HUES64 (cell line): Measurements from ENCODE around the gene C2CD4C. TPM values are rescaled to one million over a fixed set of nuclear protein-coding genes. Genes with fewer than 3 reads are reported as not detected.
A peak's percentile ranks its signal among the peaks of the same experiment; 100 is the strongest.
"Not testable (repeated sequence)": the region's sequence is repeated elsewhere in the genome, so short reads cannot be mapped to it uniquely, and the experiment has no call there.

ENCODE experiments used
- H3K27ac ChIP-seq: 2 replicates; pipeline ENCODE4 v1.7.0; 2013; ENCODE audit warnings: low read depth, low read length, inconsistent platforms
- H3K27me3 ChIP-seq: 2 replicates; pipeline ENCODE4 v1.6.1; 2013; ENCODE audit warnings: mild to moderate bottlenecking, low read length; ENCODE audit not compliant: insufficient read depth
- H3K36me3 ChIP-seq: 2 replicates; pipeline ENCODE4 v1.6.1; 2013; ENCODE audit warnings: mild to moderate bottlenecking, low read length; ENCODE audit not compliant: insufficient read depth
- H3K4me1 ChIP-seq: 2 replicates; pipeline ENCODE4 v1.6.1; 2013; ENCODE audit warnings: mild to moderate bottlenecking, low read length, moderate library complexity; ENCODE audit not compliant: insufficient read depth
- H3K4me3 ChIP-seq: 2 replicates; pipeline ENCODE4 v1.5.1; 2013; ENCODE audit warnings: mild to moderate bottlenecking, low read length, moderate library complexity
- H3K9ac ChIP-seq: 2 replicates; pipeline ENCODE4 v1.6.1; 2013; ENCODE audit warnings: mild to moderate bottlenecking, low read depth, low read length
- H3K9me3 ChIP-seq: 2 replicates; pipeline ENCODE4 v1.6.1; 2013; ENCODE audit warnings: low read depth, low read length; ENCODE audit not compliant: insufficient read depth
- WGBS: fragments of 150-250, 120-280 bp; methylation state at CpG from one replicate; pipeline ENCODE4 v1.1.7; 2013; ENCODE audit warnings: missing lambda C conversion rate; 5-methylcytosine and 5-hydroxymethylcytosine counted together
- polyA plus RNA-seq, 2 experiments: library from polyadenylated mRNA; stranded (reverse); fragments of 50-300 nt; gene quantifications; one replicate each; pipeline ENCODE4 v1.2.3, GENCODE V29; 2013

The C2CD4C gene, protein sequence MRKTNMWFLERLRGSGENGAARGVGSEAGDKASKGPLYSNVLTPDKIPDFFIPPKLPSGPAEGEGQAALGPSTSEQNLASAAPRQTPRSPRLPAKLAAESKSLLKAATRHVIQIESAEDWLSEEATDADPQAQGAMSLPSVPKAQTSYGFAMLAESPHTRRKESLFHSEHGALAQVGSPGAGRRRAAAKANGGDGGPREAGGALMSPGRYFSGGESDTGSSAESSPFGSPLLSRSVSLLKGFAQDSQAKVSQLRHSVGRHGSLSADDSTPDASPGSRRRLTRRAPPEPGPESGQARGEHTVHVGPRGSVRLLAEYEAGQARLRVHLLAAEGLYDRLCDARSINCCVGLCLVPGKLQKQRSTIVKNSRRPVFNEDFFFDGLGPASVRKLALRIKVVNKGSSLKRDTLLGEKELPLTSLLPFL
- 5.7 TPM for polyA plus RNA-seq (2013, experiment 1 of 2)
- polyA plus RNA-seq (2013, experiment 2 of 2) = 5.6 TPM

DNA sequence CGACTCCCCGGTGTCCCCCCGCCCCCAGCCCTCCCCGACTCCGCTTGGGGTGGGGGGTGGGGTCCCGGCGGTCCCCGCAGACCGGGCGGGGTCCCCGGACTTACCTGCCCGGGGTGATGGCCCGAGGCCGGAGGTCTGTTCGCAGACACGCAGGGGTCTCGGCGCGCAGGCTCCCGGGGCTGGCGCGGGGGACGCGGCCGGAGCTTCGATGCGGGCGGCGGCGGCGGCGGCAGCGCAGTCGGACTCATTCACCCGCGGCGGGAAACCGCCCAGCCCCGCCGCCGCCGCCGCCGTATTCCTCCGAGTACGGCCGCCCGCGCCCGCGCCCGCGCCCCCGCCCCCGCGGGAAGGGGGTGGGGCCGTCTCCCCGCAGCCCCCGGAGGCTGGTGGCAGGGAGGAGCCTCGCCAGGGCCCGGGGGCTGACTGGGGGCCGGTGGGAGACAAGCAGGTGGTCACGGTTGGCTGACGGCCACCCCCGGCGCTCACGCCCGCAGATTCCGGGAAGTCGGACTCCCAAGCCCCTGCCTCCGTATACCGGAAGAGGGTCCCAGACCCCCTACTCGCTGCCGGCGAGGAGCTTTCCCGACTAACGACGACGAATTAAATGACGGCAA, at the start of gene C2CD4C:
TSS of gene C2CD4C (minus strand) at position 246 of the 614 bp plus-strand sequence. CDS start 786 bp downstream, outside the sequence.
- Histone ChIP-seq H3K36me3 (no peaks in the 10 kb centered on the region), H3K4me1 (peaks cover 18% of the 10 kb centered on the region), H3K9me3 (no peaks in the 10 kb centered on the region), H3K4me3 (peak within 1 kb of the TSS; percentile 64), H3K27me3 (peaks cover 14% of the 10 kb centered on the region), H3K27ac (peak within 1 kb of the TSS; percentile 49; the same call in 1 of the 2 replicates), H3K9ac (0 out of 2 replicates have a peak within 1 kb of the TSS, but pooled peaks have one; percentile 40)
- WGBS = under 1% methylated on average over 77 of the region's 80 CpGs

DNA sequence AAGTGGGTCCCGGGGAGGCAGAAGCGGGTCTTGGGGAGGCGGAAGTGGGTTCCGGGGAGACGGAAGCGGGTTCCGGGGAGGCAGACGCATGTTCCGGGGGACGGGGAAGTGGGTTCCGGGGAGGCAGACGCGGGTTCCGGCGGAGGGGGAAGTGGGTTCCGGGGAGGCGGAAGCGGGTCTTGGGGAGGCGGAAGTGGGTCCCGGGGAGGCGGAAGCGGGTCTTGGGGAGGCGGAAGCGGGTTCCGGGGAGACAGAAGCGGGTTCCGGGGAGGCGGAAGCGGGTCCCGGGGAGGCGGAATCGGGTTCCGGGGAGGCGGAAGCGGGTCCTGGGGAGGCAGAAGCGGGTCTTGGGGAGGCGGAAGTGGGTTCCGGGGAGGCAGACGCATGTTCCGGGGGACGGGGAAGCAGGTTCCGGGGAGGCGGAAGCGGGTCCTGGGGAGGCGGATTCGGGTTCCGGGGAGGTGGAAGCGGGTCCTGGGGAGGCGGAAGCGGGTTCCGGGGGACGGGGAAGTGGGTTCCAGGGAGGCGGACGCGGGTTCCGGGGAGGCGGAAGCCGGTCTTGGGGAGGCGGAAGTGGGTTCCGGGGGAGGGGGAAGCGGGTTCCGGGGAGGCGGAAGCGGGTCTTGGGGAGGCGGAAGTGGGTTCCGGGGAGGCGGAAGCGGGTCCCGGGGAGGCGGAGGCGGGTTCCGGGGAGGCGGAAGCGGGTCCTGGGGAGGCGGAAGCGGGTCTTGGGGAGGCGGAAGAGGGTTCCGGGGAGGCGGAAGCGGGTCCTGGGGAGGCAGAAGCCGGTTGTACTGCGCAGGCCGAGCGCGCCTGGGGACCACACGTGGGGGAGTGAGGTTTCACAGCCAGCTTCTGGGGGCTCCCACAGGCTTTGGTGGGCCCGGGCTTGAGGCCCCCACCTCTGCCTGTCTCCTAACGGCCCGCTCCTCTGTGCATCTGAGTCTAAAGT, 49.4 kb upstream of the C2CD4C start:
- Histone ChIP-seq H3K27me3 (peaks cover 21% of the 10 kb centered on the region), H3K36me3 (no peaks in the 10 kb centered on the region), H3K9me3 (no peaks in the 10 kb centered on the region), H3K4me3 (no peak overlapping the region), H3K4me1 (no peaks in the 10 kb centered on the region), H3K27ac (no peak overlapping the region), H3K9ac (no peak overlapping the region)
- WGBS = 97% methylated on average over 89 of the region's 89 CpGs

DNA sequence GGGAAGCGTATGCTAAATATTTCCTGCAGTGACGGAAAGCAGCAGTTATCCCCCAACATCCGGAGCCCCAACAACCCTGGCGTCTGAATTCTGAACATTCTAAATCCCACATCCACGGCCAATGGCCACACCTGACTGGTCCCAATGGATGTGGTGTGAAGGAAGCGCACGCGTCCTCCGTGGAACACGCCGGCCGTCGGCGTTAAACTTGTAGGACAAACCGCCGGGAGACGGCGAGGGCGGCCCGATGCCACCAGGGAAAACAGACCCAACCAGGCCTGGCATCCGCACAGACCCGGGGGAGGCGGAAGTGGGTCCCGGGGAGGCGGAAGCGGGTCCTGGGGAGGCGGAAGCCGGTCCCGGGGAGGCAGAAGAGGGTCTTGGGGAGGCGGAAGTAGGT, 48.7 kb upstream of the C2CD4C start:
- 94% methylated on average over 30 of the region's 30 CpGs for WGBS
- no peak overlapping the region for H3K27ac ChIP-seq

DNA sequence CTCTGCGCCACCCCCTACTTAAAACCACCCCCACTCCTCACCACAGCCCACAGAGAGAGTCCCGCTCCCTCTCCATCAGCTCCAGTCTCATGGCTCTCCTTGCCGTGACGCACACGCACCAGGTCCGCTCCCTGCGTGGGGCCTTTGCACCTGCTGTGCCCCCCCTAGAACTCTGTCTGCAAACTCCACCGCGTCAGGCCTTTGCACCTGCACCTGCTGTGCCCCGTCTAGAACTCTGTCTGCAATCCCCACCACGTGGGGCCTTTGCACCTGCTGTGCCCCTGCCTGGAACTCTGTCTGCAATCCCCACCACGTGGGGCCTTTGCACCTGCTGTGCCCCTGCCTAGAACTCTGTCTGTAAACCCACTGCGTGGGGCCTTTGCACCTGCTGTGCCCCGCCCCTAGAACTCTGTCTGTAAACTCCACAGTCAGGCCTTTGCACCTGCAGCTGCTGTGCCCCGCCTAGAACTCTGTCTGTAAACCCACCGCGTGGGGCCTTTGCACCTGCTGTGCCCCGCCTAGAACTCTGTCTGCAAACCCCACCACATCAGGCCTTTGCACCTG, 47.7 kb upstream of the C2CD4C start:
- no peaks in the 10 kb centered on the region for H3K9me3 ChIP-seq
- 88% methylated on average over 18 of the region's 18 CpGs for WGBS
- H3K36me3 ChIP-seq = no peaks in the 10 kb centered on the region
- no peak overlapping the region for H3K27ac ChIP-seq
- H3K4me3 ChIP-seq = no peak overlapping the region
- H3K27me3 ChIP-seq = peaks cover 10% of the 10 kb centered on the region
- H3K4me1 ChIP-seq = no peaks in the 10 kb centered on the region
- H3K9ac ChIP-seq = no peak overlapping the region

More for the DNA sequence above, 48.7 kb upstream of the C2CD4C start:
- Histone ChIP-seq H3K27me3 (peaks cover 19% of the 10 kb centered on the region), H3K9ac (no peak overlapping the region), H3K36me3 (no peaks in the 10 kb centered on the region), H3K4me1 (no peaks in the 10 kb centered on the region), H3K4me3 (no peak overlapping the region), H3K9me3 (no peaks in the 10 kb centered on the region)

DNA sequence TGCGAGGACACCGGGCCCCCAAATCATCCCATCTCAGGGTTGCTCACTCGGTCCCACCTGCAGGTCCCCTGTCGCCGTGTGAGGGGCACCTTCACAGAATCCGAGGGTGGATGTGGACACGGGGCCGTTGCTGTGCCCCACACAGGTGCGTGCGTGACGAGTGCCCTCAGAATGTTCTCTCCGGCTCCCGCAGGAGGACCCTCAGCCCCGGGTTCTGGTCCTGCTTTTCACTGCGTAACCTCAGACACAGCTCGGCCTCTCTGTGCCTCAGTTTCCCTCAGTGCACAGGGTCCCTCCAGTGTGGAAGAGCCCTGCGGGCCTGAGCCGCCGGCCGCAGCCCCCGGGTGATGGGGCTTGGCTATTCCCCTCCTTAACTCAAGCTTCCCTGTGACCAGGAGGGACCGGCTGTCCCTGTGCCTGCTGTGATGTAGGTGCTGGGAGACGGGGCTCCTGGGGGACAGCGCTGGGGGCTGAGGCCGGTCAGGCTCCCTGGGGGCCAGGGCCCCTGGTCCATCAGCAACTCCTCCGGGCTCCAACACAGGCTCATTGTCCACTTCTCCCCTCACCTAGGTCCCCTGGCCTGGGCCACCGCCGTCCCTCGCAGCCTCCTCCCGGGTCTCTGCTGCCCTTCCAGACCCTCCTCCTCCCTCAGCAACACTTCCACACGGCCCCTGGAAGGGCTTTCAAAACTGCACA, 47.1 kb upstream of the C2CD4C start:
- Histone ChIP-seq H3K4me1 (no peaks in the 10 kb centered on the region), H3K36me3 (no peaks in the 10 kb centered on the region), H3K9ac (no peak overlapping the region), H3K9me3 (peaks cover 4% of the 10 kb centered on the region), H3K4me3 (no peak overlapping the region), H3K27me3 (peaks cover 5% of the 10 kb centered on the region; the same call in 1 of the 2 replicates), H3K27ac (no peak overlapping the region)
- 94% methylated on average over 31 of the region's 31 CpGs for WGBS

DNA sequence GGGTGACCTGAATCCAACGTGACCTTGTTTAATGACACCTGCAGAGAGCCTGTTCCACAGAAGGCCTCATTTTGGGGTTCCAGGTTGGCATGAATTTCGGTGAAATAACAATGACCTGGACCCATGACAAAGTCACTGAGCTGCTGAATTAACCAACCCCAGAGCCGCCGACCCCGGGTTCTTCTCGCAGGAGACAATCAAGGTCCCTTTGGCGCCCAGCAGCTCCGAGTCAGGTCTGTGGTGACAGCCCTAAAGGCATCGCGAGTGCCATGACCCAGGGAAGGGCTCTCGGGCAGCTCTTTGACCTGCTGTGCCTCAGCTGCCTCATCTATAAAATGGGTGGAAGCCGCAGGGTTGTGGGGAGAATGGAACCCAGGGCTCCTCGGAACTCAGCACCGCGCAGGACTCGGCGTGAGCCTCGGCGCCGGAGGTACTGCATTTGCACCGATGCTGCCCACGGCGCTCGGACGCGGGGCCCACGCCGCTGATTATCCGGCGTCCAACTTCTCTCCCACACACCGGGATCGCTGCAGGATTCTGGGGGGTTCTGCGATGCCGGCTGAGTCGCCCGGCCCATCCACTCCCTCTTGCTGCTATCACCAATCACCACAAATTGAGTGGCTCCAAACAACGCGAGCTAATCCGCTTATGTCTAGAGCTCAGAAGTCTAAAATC, 46.2 kb upstream of the C2CD4C start:
- H3K9me3 ChIP-seq = peaks cover 5% of the 10 kb centered on the region

DNA sequence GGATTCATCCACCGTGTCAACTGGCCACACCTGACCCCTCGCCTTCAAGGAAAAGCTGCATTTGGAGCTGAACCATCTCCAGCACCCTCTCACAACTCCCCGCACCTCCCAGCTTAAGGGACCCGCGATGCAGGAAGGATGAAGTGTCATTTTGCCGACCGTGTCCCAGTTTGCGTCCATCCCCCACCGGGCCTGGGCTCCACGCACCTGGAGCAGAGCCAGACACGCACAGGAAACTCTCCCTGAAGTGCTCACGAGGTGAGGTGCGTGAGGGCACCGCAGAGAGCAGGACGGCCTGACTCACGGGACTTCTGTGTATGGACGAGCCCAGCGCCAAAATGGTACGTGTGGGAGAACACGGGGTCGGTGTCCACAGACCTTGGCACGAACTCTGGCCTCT, 44.7 kb upstream of the C2CD4C start:
- H3K27me3 ChIP-seq = no peaks in the 10 kb centered on the region
- H3K36me3 ChIP-seq = no peaks in the 10 kb centered on the region
- no peak overlapping the region for H3K4me3 ChIP-seq
- peaks cover 5% of the 10 kb centered on the region for H3K9me3 ChIP-seq
- 95% methylated on average over 22 of the region's 22 CpGs for WGBS
- H3K27ac ChIP-seq = no peak overlapping the region
- H3K4me1 ChIP-seq = no peaks in the 10 kb centered on the region
- H3K9ac ChIP-seq = no peak overlapping the region

More for the DNA sequence above, 46.2 kb upstream of the C2CD4C start:
- Histone ChIP-seq H3K4me1 (no peaks in the 10 kb centered on the region), H3K36me3 (no peaks in the 10 kb centered on the region), H3K27me3 (0 out of 2 replicates have a peak, but pooled peaks cover 4% of the 10 kb centered on the region), H3K4me3 (no peak overlapping the region), H3K27ac (no peak overlapping the region), H3K9ac (no peak overlapping the region)
- 95% methylated on average over 39 of the region's 39 CpGs for WGBS

DNA sequence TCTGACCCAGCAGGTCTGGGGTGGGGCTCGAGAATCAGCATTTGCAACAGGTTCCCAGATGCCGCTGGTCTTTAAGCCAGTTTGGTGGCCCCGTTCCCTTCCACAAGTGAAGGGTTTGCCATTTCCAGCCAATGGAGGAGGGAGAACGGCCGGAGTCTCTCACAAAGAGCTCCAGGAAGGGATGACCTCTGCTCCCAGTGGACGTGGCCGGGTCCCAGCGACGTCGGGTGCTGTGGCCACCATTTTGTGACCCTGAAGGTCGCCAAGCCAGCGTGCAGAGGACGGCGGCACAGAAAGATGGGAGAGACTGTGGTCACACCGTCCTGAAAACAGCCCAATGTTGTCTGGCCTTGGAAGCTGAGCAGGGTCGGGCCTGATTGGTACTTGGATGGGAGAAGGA, 43.9 kb upstream of the C2CD4C start:
- no peak overlapping the region for H3K27ac ChIP-seq
- no peaks in the 10 kb centered on the region for H3K27me3 ChIP-seq
- H3K9ac ChIP-seq = no peak overlapping the region
- 94% methylated on average over 16 of the region's 16 CpGs for WGBS
- no peaks in the 10 kb centered on the region for H3K4me1 ChIP-seq
- no peaks in the 10 kb centered on the region for H3K36me3 ChIP-seq
- H3K9me3 ChIP-seq = peaks cover 5% of the 10 kb centered on the region
- no peak overlapping the region for H3K4me3 ChIP-seq

DNA sequence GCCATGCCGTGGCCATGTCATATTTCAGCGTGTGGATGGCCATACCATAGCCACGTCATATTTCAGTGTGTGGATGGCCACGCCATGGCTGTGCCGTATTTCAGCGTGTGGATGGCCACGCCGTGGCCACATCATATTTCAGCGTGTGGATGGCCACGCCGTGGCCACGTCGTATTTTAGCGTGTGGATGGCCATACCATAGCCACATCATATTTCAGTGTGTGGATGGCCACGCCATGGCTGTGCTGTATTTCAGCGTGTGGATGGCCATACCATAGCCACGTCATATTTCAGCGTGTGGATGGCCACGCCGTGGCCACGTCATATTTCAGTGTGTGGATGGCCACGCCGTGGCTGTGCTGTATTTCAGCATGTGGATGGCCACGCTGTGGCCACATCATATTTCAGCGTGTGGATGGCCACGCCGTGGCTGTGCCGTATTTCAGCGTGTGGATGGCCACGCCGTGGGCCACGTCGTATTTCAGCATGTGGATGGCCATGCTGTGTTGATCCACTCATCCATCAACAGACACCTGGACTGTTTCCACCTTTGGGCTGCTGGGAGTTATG, 42.0 kb upstream of the C2CD4C start:
- not testable (repeated sequence) for H3K27me3 ChIP-seq, H3K4me3 ChIP-seq, H3K4me1 ChIP-seq, H3K27ac ChIP-seq, H3K36me3 ChIP-seq, H3K9ac ChIP-seq, H3K9me3 ChIP-seq
- 91% methylated on average over 33 of the region's 33 CpGs for WGBS
